C4-2B (cell line): ENCODE results near the gene EFCC1.
"Not testable (repeated sequence)": the region's sequence is repeated elsewhere in the genome, so short reads cannot be mapped to it uniquely, and the experiment has no call there.

Source experiments
- H3K27ac ChIP-seq: fragments of 450-650 bp; 2 replicates; pipeline ENCODE4 v1.5.1; 2017
- CTCF ChIP-seq: fragments of 450-650 bp; conservative IDR thresholded peaks from 2 replicates; pipeline ENCODE4 v1.5.1; 2017; ENCODE audit warnings: mild to moderate bottlenecking
- ZFX ChIP-seq: fragments of 450-650 bp; IDR thresholded peaks from 2 replicates; pipeline ENCODE4 v1.6.1; 2017

Gene EFCC1

GRCh38 chr3:129063841-129064482, 62.9 kb downstream of the EFCC1 start:
- no peak overlapping the region for H3K27ac ChIP-seq

GRCh38 chr3:129065016-129065719, 64.1 kb downstream of the EFCC1 start:
- H3K27ac ChIP-seq = no peak overlapping the region
- TF ChIP-seq CTCF (no peak), ZFX (no peak)

More at GRCh38 chr3:129063841-129064482, 62.9 kb downstream of the EFCC1 start:
- no peak for TF ChIP-seq ZFX
- TF ChIP-seq CTCF = no peak

- no peak overlapping the region for H3K27ac ChIP-seq
- TF ChIP-seq CTCF (no peak), ZFX (no peak)
Measured at GRCh38 chr3:129065720-129066073, 64.6 kb downstream of the EFCC1 start.

- peak overlapping the region; percentile 54 for H3K27ac ChIP-seq
Measured at GRCh38 chr3:129067719-129068118, 66.6 kb downstream of the EFCC1 start.

- TF ChIP-seq ZFX (no peak), CTCF (no peak)
- peak overlapping the region; percentile 54 for H3K27ac ChIP-seq
Measured at GRCh38 chr3:129068291-129068886, 67.3 kb downstream of the EFCC1 start.

GRCh38 chr3:129069313-129070085, 68.4 kb downstream of the EFCC1 start:
- H3K27ac ChIP-seq = not testable (repeated sequence)

GRCh38 chr3:129070086-129070885, 69.2 kb downstream of the EFCC1 start:
- no peak for TF ChIP-seq CTCF
- TF ChIP-seq ZFX = no peak
- H3K27ac ChIP-seq = no peak overlapping the region

- TF ChIP-seq CTCF = no peak
Measured at GRCh38 chr3:129077222-129077621, 76.1 kb downstream of the EFCC1 start.

More at GRCh38 chr3:129077222-129077621, 76.1 kb downstream of the EFCC1 start:
- no peak overlapping the region for H3K27ac ChIP-seq
